C4-2B (cell line): Measurements from ENCODE around the gene EEIG1.

Source experiments
- H3K27ac ChIP-seq: fragments of 450-650 bp; 2 replicates; pipeline ENCODE4 v1.5.1; 2017
- ZFX ChIP-seq: fragments of 450-650 bp; IDR thresholded peaks from 2 replicates; pipeline ENCODE4 v1.6.1; 2017
- TF ChIP-seq, protein P1 (sequence below): fragments of 450-650 bp; conservative IDR thresholded peaks from 2 replicates; pipeline ENCODE4 v1.5.1; 2017; ENCODE audit warnings: mild to moderate bottlenecking

Gene EEIG1

DNA sequence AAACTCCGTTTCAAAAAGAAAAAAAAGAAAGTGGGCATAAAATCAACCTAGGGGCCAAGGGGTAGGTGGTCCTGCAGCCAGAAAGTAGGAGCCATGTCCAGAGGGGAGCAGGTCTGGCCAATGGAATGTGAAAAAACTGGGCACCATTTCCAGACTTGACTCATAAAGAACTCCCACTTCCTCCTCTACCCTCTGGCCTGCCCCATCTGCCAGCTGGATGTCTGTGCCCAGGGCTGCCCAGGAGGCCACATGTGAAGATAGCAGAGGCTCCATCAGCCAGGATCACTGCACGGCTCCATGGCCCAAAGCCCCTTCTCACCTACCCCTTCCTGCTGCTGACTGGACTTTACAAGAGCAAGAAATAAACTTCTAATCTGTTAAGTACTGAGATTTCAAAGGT lies 42.1 kb upstream of the EEIG1 start:
- no peak for TF ChIP-seq ZFX
- TF ChIP-seq, protein P1, sequence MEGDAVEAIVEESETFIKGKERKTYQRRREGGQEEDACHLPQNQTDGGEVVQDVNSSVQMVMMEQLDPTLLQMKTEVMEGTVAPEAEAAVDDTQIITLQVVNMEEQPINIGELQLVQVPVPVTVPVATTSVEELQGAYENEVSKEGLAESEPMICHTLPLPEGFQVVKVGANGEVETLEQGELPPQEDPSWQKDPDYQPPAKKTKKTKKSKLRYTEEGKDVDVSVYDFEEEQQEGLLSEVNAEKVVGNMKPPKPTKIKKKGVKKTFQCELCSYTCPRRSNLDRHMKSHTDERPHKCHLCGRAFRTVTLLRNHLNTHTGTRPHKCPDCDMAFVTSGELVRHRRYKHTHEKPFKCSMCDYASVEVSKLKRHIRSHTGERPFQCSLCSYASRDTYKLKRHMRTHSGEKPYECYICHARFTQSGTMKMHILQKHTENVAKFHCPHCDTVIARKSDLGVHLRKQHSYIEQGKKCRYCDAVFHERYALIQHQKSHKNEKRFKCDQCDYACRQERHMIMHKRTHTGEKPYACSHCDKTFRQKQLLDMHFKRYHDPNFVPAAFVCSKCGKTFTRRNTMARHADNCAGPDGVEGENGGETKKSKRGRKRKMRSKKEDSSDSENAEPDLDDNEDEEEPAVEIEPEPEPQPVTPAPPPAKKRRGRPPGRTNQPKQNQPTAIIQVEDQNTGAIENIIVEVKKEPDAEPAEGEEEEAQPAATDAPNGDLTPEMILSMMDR = no peak
- no peak overlapping the region for H3K27ac ChIP-seq

DNA sequence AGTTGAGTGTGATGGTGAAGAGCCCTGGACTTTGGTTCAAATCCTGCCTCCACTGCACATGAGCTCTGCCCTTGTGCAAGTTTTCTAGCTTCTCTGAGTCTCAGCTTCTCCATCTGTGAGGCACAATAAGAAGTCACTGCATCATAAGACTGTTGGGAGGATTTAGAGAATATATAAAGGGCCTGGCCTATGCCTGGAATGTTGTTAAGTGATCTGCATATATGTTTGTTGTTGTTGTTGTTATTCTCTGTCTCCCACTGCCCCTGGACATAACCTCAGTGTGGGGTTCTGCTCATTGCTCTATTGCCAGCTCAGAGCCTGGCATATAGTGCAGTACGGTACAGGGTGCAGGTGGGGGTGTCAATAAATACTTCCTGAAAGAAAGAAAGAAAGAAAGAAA lies 40.3 kb upstream of the EEIG1 start:
- no peak for TF ChIP-seq ZFX
- TF ChIP-seq, protein P1 = no peak
- no peak overlapping the region for H3K27ac ChIP-seq

DNA sequence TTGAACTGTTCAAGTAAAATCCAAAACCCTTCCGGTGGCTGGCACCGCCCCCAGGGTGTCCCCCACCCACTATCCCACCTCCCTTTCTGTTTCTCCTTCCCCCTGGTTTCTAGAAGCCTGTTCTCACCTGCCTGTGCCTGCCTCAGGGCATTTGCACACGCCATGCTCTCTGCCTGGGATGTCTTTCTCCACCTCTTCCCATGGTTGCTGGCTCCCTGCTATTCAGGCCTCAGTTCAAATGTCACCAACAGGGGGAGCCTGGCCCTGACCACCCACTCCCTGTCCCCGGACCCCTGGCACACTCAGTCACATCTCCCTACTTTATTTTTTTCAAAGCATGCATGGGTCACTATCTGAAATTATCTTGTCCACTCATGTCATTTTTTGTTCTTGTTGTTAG lies 39.9 kb upstream of the EEIG1 start:
- no peak overlapping the region for H3K27ac ChIP-seq
- TF ChIP-seq ZFX = no peak
- TF ChIP-seq, protein P1 = no peak

DNA sequence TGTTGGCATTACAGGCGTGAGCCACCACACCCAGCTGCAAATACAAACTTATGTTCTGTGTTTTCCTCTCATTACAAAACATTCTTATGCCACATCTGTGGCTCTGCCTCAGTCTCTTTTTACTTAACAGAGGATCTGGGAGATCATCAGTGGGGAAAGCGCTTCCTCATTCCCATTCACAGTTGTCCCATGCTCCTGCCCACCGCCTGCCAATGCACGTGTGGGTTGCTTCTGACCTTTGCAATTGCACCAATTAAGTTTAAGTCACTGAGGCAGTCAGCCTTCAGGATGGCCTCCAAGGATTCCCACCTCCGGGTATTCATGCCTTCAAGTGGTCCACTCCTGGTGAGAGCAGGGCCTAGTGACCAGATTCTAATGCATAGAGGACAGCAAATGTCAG lies 34.9 kb upstream of the EEIG1 start:
- H3K27ac ChIP-seq = peak overlapping the region; percentile 57
- TF ChIP-seq ZFX = no peak
- TF ChIP-seq, protein P1 = no peak

DNA sequence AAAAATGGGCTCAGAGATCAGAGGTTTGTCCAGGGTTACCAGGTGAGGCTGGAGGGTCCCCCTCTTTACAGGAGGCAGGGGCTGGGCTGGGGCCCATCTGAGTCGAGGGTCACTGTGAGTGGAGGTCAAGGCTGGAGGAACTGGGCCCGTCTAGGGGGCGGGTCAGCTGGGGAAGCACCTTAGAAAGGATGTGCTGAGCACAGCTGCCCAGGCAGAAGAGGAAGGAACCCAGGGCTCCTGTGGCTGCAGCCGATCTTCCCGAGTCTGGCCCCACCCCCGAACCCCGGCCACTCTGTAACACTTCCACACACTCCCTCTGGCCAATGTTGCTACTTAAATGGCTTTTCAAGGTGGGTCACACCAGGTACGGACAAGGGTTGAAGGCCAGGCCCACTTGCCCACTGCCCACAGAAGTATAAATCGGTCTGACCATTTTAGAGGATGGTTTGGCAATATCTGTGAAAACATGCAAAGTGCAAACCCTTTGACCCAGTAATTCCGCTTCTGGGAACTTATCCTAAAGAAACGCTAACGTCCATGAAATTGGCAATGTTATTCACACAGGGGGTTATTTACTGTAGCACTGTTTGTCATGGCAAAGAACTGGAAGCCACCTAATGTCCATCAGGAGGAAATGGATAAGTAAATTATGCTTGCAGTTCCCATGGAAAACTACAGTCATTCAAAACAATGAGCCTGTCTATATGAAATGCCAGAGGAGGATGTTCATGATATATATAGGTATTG lies 30.5 kb upstream of the EEIG1 start:
- TF ChIP-seq ZFX = no peak
- TF ChIP-seq, protein P1 = no peak
- no peak overlapping the region for H3K27ac ChIP-seq

DNA sequence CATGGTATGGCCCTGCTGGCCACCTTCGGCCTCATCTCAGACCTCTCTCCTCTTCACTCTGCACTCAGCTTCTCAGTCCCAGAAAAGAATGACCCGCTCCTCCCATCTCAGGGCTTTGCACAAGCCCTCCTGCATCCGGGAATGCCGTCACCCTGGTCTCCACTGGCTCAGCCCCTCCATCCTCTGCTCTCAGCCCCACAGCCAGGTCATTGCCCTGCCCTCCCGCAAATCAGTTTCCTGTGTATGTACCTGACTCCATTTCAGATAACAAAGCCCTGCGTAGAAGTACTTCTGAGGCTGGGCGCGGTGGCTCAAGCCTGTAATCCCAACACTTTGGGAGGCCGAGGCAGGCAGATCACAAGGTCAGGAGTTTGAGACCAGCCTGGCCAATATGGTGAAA lies 28.9 kb upstream of the EEIG1 start:
- no peak overlapping the region for H3K27ac ChIP-seq
- no peak for TF ChIP-seq ZFX
- TF ChIP-seq, protein P1 = no peak

DNA sequence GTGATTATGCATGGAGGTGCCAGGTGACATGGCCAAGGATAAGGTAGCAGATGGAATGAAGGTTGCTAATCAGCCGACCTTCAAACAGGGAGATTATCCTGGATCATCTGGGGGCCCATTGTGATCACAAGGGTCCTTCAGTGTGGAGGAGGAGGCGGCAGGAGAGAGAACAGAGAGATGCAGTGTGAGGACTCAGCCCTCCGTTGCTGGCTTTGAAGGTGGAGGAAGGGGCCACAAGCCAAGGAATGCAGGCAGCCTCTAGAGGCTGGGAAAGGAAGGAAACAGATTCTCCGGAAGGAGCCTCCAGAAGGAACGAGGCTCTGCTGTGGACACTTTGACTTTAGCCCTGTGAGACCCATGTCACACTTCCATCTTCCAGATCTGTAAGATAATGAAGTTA lies 27.4 kb upstream of the EEIG1 start:
- H3K27ac ChIP-seq = peak overlapping the region; percentile 88
- no peak for TF ChIP-seq ZFX
- TF ChIP-seq, protein P1 = no peak
